A549 (cell line): Measurements from ENCODE around the gene EEFSEC. TPM values are rescaled to one million over a fixed set of nuclear protein-coding genes. Genes with fewer than 3 reads are reported as not detected.

Experiments
- ATAC-seq, 2 experiments: fragments of 200-7000 bp in 1 of 2; fragments of >200 bp in 1 of 2; cut with Nextera tagmentation in 1 of 2; cut with Tn5 transposase in 1 of 2; 3 replicates each; pipeline versions ENCODE4 v1.8.0 to v1.9.1; 2018 to 2020; ENCODE audit warnings: mild to moderate bottlenecking in 1 of 2, moderate library complexity in 1 of 2
- CTCF ChIA-PET: fragments of 300-600 bp; sonication (Branson Sonifier 250); formaldehyde crosslinking; extraction: SDS; loops from one replicate; lab custom pipeline; 2021; ENCODE audit warnings: antibody characterized with exemption, inconsistent platforms; lab: Yijun Ruan, JAX
- POLR2A ChIA-PET: fragments of 350-600 bp; formaldehyde crosslinking; extraction: SDS; loops from one replicate; lab custom pipeline; 2021; ENCODE audit warnings: antibody characterized with exemption, inconsistent platforms; lab: Yijun Ruan, JAX
- DNase-seq, 2 experiments: peaks; one replicate each; pipeline versions ENCODE4 v3.0.0 to v3.0.0-alpha.2; 2011 to 2016; ENCODE audit warnings: low read depth in 1 of 2, low spot score in 1 of 2
- FAIRE-seq: peaks from 2 replicates; lab custom pipeline; 2011; peaks lifted over from hg19 to GRCh38; lab: Jason Lieb, UNC
- H3K27ac ChIP-seq, 2 experiments: fragments of >200 bp; sonication (Bioruptor Twin); formaldehyde crosslinking; 3 replicates each; pipeline ENCODE4 v1.5.1; 2016 to 2017
- H3K4me1 ChIP-seq: fragments of >200 bp; sonication (Bioruptor Twin); formaldehyde crosslinking; 3 replicates; pipeline ENCODE4 v1.6.1; 2016
- H3K4me2 ChIP-seq: fragments of >200 bp; sonication (Bioruptor Twin); formaldehyde crosslinking; 3 replicates; pipeline ENCODE4 v1.6.1; 2016
- H3K4me3 ChIP-seq: fragments of >200 bp; sonication (Bioruptor Twin); formaldehyde crosslinking; 3 replicates; pipeline ENCODE4 v1.5.1; 2016
- H3K9me3 ChIP-seq: fragments of >200 bp; sonication (Bioruptor Twin); formaldehyde crosslinking; 3 replicates; pipeline ENCODE4 v1.6.1; 2016
- BCL3 ChIP-seq: fragments of >200 bp; sonication (Bioruptor Twin); formaldehyde crosslinking; IDR thresholded peaks from 3 replicates; pipeline ENCODE4 v1.6.1; 2016
- CBX8 ChIP-seq: fragments of 200-600 bp; sonication (generic); IDR thresholded peaks from 2 replicates; pipeline ENCODE4 v1.6.1; 2016
- CTCF ChIP-seq: fragments of >200 bp; sonication (Bioruptor Twin); formaldehyde crosslinking; IDR thresholded peaks from 3 replicates; pipeline ENCODE4 v1.5.1; 2016
- E2F6 ChIP-seq: IDR thresholded peaks from 2 replicates; pipeline ENCODE4 v1.6.1; 2012; ENCODE audit warnings: low read depth, borderline replicate concordance
- EHMT2 ChIP-seq: fragments of 200-600 bp; sonication (generic); IDR thresholded peaks from 2 replicates; pipeline ENCODE4 v1.6.1; 2016; ENCODE audit warnings: antibody characterized with exemption, low read depth, mild to moderate bottlenecking, moderate library complexity
- ESRRA ChIP-seq: fragments of 150-350 bp; IDR thresholded peaks from 2 replicates; pipeline ENCODE4 v1.6.1; 2014; ENCODE audit warnings: mild to moderate bottlenecking, low read length, borderline replicate concordance
- HEYL ChIP-seq: fragments of 250-450 bp; sonication (Bioruptor Pico); IDR thresholded peaks from 2 replicates; pipeline ENCODE4 v1.8.0; 2021; ENCODE audit warnings: mild to moderate bottlenecking, moderate library complexity
- HMGXB4 ChIP-seq: fragments of 250-450 bp; sonication (Bioruptor Pico); IDR thresholded peaks from 2 replicates; pipeline ENCODE4 v1.5.0; 2021; ENCODE audit warnings: mild to moderate bottlenecking, moderate library complexity, borderline replicate concordance
- HOXA7 ChIP-seq: fragments of 250-450 bp; sonication (Bioruptor Pico); IDR thresholded peaks from 2 replicates; pipeline ENCODE4 v1.5.0; 2020; ENCODE audit warnings: mild to moderate bottlenecking, moderate library complexity
- HOXB5 ChIP-seq: fragments of 250-450 bp; sonication (Bioruptor Pico); IDR thresholded peaks from 2 replicates; pipeline ENCODE4 v1.5.0; 2020; ENCODE audit warnings: mild to moderate bottlenecking, moderate library complexity
- JUNB ChIP-seq: fragments of >200 bp; sonication (Bioruptor Twin); formaldehyde crosslinking; IDR thresholded peaks from 2 replicates; pipeline ENCODE4 v1.6.1; 2016
- KDM1A ChIP-seq: fragments of 200-600 bp; sonication (generic); IDR thresholded peaks from 2 replicates; pipeline ENCODE4 v1.6.1; 2016; ENCODE audit warnings: low read depth, mild to moderate bottlenecking
- MAFK ChIP-seq: fragments of 450-650 bp; IDR thresholded peaks from 2 replicates; pipeline ENCODE4 v1.6.1; 2014; ENCODE audit not compliant: partially characterized antibody
- MAZ ChIP-seq: fragments of 150-350 bp; IDR thresholded peaks from 2 replicates; pipeline ENCODE4 v1.6.1; 2014; ENCODE audit warnings: antibody characterized with exemption, low read depth, low read length, borderline replicate concordance
- MYC ChIP-seq: IDR thresholded peaks from 2 replicates; pipeline ENCODE4 v1.6.1; 2012; ENCODE audit warnings: mild to moderate bottlenecking, inconsistent platforms, low read length, improper control_type of control experiment, borderline replicate concordance
- NPAS2 ChIP-seq: fragments of 250-450 bp; sonication (Bioruptor Pico); IDR thresholded peaks from 2 replicates; pipeline ENCODE4 v1.8.0; 2022; ENCODE audit warnings: mild to moderate bottlenecking, moderate library complexity, borderline replicate concordance
- PHF8 ChIP-seq: fragments of 200-600 bp; sonication (generic); IDR thresholded peaks from 2 replicates; pipeline ENCODE4 v1.6.1; 2016; ENCODE audit warnings: low read depth, mild to moderate bottlenecking, antibody characterized with exemption, moderate library complexity, borderline replicate concordance
- POLR2A ChIP-seq: IDR thresholded peaks from 2 replicates; pipeline ENCODE4 v1.6.1; 2012; ENCODE audit warnings: mild to moderate bottlenecking, low read length
- REST ChIP-seq: fragments of 200-600 bp; sonication (generic); IDR thresholded peaks from 2 replicates; pipeline ENCODE4 v1.6.1; 2016; ENCODE audit warnings: antibody characterized with exemption, mild to moderate bottlenecking, moderate library complexity
- USF2 ChIP-seq: fragments of 450-650 bp; IDR thresholded peaks from 2 replicates; pipeline ENCODE4 v1.6.1; 2014; ENCODE audit warnings: antibody characterized with exemption
- WGBS: methylation state at CpG from one replicate; pipeline ENCODE4 v1.1.6; 2017; ENCODE audit errors: missing lambda C conversion rate; 5-methylcytosine and 5-hydroxymethylcytosine counted together
- polyA plus RNA-seq, 4 experiments: library from polyadenylated mRNA; depleted of rRNA in 3 of 4; stranded (reverse); fragments of >200 nt; fragmentation: RNase III in 1 of 4; extraction: RNeasy Plus Mini Kit Qiagen cat#74134 plus additional on column Dnase treatment in 1 of 4; gene quantifications; 2 replicates in 3 of 4; 3 replicates in 1 of 4; pipeline ENCODE4 v1.2.3, GENCODE V29; 2011 to 2017

Gene EEFSEC
- polyA plus RNA-seq, 2 of the 4 experiments (the other 2 are of a cell fraction) = 6.9 to 7.3 TPM

GRCh38 chr3:128330214-128330842, 177.0 kb downstream of the EEFSEC start:
- no peak overlapping the region for H3K27ac ChIP-seq

GRCh38 chr3:128334086-128334645, 180.9 kb downstream of the EEFSEC start:
- FAIRE-seq = no peak
- CTCF ChIA-PET = interaction anchor here (1.5 to 2.0 kb wide), 2 partner anchors 11 to 12 kb away, joined by 3 to 11 read pairs; no protein-coding TSS in a partner anchor
- DNase-seq = no peak
- H3K27ac ChIP-seq = no peak overlapping the region
- H3K4me2 ChIP-seq = no peak overlapping the region
- no peaks in the 10 kb centered on the region for H3K4me1 ChIP-seq
- TF ChIP-seq MAFK = no peak
- TF ChIP-seq REST = no peak
- TF ChIP-seq NPAS2 = no peak
- no peak for TF ChIP-seq HMGXB4
- no peak for TF ChIP-seq MAZ
- no peak for TF ChIP-seq USF2
- no peak for TF ChIP-seq HOXB5 (CRISPR knock-in tag)
- TF ChIP-seq JUNB = no peak
- TF ChIP-seq PHF8 = no peak
- TF ChIP-seq HOXA7 (CRISPR knock-in tag) = no peak
- TF ChIP-seq E2F6 = no peak
- no peak for TF ChIP-seq KDM1A
- TF ChIP-seq ESRRA = no peak
- no peak for TF ChIP-seq CTCF
- ATAC-seq = no peak
- no peak overlapping the region for H3K4me3 ChIP-seq
- POLR2A ChIA-PET = no interaction called here
- WGBS = 85% methylated on average over 6 of the region's 8 CpGs
- H3K9me3 ChIP-seq = no peaks in the 10 kb centered on the region

More at GRCh38 chr3:128330214-128330842, 177.0 kb downstream of the EEFSEC start:
- FAIRE-seq (no peak), ATAC-seq (peak in 1 of 2 experiments; percentile 24; a peak in 1 of 6 replicates), DNase-seq (no peak)
- no peak overlapping the region for H3K4me2 ChIP-seq
- H3K9me3 ChIP-seq = no peaks in the 10 kb centered on the region
- ChIA-PET CTCF (no interaction called here), POLR2A (no interaction called here)
- H3K4me3 ChIP-seq = no peak overlapping the region
- WGBS = 75% methylated on average over 9 of the region's 13 CpGs
- TF ChIP-seq POLR2A (no peak), HEYL (CRISPR knock-in tag) (no peak), MYC (no peak), BCL3 (no peak), USF2 (no peak), CBX8 (no peak), EHMT2 (no peak)
- no peaks in the 10 kb centered on the region for H3K4me1 ChIP-seq
